Tongue (tissue), 2 donors: ENCODE results near the gene PPM1L. TPM values are rescaled to one million over a fixed set of nuclear protein-coding genes. Genes with fewer than 3 reads are reported as not detected.

ENCODE experiments used
- DNase-seq: peaks from one replicate; pipeline ENCODE4 v3.0.0-alpha.2; 2015
- total RNA-seq: library from RNA; depleted of rRNA; stranded (reverse); fragments of >200 nt; gene quantifications from one replicate; pipeline ENCODE4 v1.2.3, GENCODE V29; 2014

Gene PPM1L
- total RNA-seq, 1 donor from 2014 or later: 37.3 TPM

- DNase-seq: no peak
These were observed 100.4 kb downstream of the PPM1L start for GRCh38 chr3:160856450-160856849.

GRCh38 chr3:160857476-160858119 is 101.6 kb downstream of the PPM1L start:
- DNase-seq: no peak

- no peak for DNase-seq
These were observed 104.3 kb downstream of the PPM1L start for GRCh38 chr3:160860346-160860745.

GRCh38 chr3:160869825-160870224 is 113.8 kb downstream of the PPM1L start:
- peak; percentile 93 for DNase-seq

GRCh38 chr3:160870327-160870726 is 114.3 kb downstream of the PPM1L start:
- DNase-seq: peak; percentile 77

DNA sequence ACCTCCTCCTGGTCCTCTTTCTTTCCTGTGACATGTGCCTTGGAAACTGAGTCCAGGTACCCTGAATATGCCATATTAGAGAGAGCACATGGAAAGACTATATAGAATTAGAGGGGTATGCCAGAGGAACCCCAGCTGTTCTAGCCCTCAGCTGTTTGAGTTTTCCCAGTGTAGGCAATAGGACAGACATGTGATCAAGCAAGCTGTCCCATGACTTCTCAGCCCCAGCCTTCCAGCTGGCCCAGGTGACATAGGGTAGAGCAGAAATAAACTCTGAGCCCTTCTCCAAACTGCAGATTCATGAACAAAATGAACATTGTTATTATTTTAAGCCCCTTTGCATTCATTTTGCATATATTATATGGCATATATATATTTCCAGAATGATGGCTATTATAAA is 118.7 kb downstream of the PPM1L start:
- peak; percentile 50 for DNase-seq

GRCh38 chr3:160876643-160877042 is 120.6 kb downstream of the PPM1L start:
- DNase-seq: no peak

GRCh38 chr3:160879859-160880258 is 123.8 kb downstream of the PPM1L start:
- DNase-seq: no peak

- no peak for DNase-seq
These were observed 127.3 kb downstream of the PPM1L start for GRCh38 chr3:160883373-160883772.

- DNase-seq: peak; percentile 97
These were observed 129.8 kb downstream of the PPM1L start for GRCh38 chr3:160885791-160886286.

GRCh38 chr3:160886421-160886820 is 130.4 kb downstream of the PPM1L start:
- no peak for DNase-seq

DNA sequence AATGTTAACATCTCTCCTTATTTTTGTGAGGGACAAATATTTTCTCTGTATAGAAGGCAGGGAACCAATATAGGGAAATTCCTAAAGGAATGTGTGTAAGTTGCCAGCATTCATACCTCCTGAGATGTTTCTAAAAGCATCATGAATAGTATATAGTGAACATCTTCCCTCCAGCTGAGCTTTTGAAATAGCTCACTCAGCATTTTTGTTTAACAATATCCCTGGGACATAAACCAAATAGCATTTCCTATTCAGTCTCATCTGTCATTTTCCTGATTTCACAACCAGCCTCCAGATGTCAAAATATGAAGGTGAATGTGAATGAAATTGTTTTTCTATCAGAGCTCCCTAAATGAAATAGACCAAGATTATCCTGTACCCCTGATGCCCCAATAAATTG is 137.2 kb downstream of the PPM1L start:
- no peak for DNase-seq

DNA sequence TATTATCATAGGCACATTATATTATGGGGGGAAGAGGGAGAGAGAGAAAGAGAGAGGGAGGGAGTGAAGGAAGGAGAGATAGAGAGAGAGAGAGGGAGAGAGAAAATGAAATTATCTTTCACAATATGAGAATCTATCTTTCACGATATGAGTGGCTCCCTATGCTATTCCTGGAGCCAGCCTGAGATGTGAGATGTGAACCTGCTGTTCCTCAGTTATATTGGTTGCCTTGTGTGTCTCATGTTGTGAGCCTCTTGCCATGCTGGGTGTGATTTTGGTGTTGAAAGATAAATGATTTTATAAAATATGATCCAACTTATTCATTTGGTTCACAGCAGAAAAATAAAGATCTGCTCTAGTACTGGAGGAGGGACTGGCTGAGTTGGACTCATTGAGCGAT is 148.7 kb downstream of the PPM1L start:
- no peak for DNase-seq

- DNase-seq: no peak
These were observed 150.6 kb downstream of the PPM1L start for GRCh38 chr3:160906646-160907045.

DNA sequence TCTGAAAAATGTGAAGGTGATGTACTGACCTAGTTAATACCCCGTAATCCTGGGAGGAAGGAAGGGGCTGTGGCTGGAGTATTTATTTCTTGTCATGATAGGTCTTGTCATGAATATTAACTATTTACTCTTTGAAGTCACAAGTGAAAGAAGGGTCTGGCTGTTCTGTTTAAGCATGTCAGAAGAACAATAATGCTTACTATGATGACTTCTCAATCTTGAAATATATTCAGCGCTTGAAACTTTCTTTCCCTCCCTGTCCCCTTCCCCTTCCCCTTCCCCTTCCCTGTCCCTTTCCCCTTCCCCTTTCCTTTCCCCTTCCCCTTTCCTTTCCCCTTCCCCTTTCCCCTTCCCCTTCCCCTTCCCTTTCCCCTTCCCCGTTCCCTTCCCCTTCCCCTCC is 153.9 kb downstream of the PPM1L start:
- no peak for DNase-seq

GRCh38 chr3:160911411-160911810 is 155.4 kb downstream of the PPM1L start:
- no peak for DNase-seq

DNA sequence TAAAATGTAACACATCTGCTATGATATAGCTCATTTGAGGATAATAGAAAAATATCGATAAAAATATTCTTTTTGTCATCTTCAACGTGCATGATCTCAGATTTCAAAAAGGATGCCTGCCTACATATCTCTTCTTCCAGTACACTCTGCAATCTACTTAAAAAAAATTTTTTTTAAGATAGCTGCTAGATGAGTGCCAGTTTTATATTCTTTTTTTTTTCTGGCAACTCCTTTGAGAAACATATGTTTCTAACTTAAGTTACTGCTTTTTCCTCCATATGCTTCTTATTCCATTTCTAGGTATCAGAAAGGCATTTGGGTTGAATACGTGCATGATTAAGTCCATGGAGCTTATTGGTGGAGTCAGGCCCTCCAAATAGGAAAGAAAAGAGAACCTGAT is 160.4 kb downstream of the PPM1L start:
- DNase-seq: no peak

- DNase-seq: no peak
These were observed 163.9 kb downstream of the PPM1L start for GRCh38 chr3:160919942-160920341.

- DNase-seq: peak; percentile 65
These were observed 165.1 kb downstream of the PPM1L start for GRCh38 chr3:160921020-160921635.

- no peak for DNase-seq
These were observed 168.7 kb downstream of the PPM1L start for GRCh38 chr3:160924776-160925175.

- DNase-seq: no peak
These were observed 171.6 kb downstream of the PPM1L start for GRCh38 chr3:160927620-160928019.

- no peak for DNase-seq
These were observed 172.2 kb downstream of the PPM1L start for GRCh38 chr3:160928183-160928726.

- peak; percentile 24 for DNase-seq
These were observed 173.6 kb downstream of the PPM1L start for GRCh38 chr3:160929595-160929994.

GRCh38 chr3:160931474-160931873 is 175.4 kb downstream of the PPM1L start:
- no peak for DNase-seq
